Fibroblast of skin of left quadriceps (primary cell): ENCODE measurements around the gene TECPR2.

ENCODE experiments used
- DNase-seq, 2 experiments: peaks; one replicate each; pipeline ENCODE4 v3.0.0-alpha.2; 2013; ENCODE audit warnings: low read depth in 2 of 2

The TECPR2 gene

DNA sequence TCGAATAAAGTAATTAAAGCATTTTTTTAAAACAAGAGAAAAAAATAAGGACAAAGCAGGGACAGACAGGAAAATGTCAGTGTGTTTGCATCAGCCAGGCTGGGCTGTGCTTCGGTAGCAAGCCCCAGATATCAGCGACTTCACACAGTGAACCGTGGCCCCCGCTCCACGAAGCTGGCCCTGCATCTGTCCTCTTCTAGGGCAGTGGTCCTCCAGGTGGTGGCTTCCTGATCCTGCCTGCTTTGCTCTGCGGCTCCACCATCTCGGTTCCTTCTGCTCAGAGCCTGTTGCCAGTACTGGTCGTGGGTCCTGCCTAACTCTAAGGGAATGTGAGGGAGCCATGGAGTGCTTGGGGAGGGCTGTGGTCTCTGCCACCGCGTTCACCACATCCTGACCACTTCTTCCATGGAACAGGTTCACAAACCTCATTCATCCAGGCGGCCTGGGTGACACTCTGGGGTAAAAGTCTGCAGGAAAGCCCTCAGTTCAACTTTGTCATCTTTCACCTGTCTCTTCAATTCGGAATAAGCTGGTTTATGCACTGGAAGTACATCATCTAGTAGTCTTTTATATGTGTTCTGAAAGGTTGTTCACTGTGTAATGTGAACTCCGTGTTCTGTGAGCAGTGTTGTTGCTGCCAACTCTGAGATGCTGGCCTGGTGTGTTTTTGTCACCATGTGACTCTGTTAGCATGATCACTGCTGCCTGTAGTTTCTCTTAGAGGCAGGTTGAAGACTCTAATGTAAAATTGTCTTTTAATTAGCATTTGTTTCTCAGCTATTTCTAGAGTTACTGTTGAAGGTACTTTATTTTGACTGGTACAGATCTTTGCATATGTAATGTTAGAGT, 99.0 kb downstream of the TECPR2 start:
- DNase-seq, result no peak

DNA sequence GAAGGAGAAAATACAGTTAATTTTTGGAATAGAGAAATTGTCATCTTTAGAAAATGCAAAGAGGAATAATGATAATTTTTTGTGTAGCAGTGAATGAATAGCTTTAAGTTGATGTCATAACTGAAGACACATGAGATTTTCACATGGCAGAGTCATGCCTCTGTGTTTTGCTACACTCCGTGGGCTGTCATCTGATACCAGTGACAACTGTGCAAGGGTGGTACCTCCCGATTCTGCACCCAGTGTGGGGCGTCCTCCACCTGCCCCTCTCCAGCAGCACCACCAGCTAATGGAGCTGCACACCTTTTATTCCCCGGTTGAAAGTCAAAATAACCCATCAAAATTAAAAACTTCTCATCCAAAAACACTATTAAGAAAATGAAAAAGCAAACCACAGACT, 99.7 kb downstream of the TECPR2 start:
- no peak for DNase-seq

DNA sequence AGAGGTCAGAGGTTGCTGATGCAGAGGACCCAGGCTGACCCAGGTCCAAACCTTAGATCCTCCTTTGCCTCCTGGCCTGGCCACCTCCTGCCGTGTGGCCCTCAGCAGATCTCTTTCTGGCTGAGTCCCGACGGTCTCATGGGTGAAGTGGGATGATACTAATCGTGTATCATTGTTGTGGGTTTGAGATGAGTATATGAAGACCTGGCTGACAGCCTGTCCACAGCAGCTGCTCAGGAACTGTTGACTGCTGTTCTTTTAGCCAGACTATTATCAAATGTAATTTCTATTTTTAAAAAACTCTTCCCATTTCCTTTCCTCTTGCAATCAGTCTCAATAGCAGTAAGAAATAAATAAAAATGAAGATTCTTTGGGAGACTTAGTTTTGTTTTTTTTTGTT, 101.3 kb downstream of the TECPR2 start:
- DNase-seq, result no peak

DNA sequence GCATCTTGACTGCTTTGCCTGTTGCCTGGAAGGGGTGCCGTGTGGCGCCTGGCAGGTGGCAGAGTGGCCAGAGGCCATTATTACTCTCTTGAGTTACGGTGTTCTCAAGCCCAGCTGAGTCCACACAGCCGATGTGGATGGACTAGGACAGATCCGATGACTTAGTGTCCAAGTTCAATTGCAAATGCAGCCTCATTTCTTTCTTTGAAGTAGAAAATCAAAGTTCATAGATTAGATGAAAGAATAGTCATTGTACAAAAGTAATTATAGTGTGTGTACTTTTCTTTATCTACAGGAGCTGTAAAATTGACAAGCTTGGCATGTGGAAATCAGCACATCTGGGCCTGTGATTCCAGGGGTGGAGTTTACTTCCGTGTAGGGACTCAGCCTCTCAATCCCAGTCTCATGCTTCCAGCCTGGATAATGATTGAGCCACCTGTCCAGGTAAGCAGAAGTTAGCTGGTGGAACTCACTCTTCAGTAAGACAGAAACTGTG, 102.2 kb downstream of the TECPR2 start:
- no peak for DNase-seq

DNA sequence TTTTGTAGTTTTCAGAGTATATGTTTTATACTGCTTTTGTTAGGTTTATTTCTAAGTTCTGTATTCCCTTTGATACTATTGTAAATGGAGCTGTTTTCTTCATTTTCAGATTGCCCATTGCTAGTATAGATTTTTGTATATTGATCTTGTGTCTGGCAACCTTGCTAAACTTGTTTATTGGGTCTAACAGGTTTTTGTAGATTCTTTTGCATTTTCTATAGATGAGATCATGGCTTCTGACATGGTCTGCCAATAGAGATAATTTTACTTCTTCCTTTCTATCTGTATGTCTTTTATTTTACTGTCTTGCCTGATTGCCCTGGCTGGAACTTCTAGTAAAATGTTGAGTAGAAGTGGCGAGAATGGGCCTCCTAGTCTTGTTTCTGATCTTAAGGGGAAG, 106.5 kb downstream of the TECPR2 start:
- DNase-seq, result no peak

DNA sequence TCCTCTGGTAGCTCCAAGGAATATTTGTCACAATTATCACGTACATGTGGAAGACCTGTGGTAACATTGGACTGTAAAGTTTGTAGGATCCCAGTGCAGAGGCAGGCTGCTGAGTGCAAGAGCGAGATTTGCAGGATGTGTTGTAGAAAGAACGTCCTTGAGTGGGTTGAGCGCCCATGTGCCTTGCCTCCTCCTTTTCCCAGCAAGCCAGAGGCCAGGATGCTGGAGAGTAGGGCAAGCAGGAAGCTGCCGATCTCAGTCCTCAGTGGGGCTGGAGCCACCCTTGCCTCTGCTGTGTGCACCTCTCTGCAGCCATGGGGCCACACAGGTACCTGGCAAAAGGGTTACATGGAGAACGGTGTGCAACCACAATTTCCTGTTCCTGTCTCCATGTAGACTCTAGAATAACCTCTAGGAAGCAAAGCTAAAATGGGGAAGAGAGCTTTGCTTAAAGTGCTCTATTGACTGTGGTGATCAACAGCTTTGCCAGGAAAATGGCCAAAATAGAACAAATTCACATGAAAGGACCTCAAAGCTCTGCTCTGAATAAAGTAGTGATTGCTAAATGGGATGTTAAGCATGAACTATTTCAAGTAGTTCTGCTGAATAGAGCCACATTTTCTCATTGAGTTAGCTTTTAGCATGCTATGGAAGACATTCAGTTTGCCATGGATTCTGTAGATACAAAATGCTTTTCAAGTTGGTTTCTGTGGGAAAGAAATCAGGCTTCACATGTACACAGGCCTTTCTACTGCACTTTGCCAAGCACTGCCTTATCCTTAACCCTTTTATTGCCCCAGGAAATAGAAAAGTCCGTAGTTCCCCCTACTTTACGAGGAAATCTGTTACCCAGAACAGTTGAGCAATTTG, 109.4 kb downstream of the TECPR2 start:
- no peak for DNase-seq

DNA sequence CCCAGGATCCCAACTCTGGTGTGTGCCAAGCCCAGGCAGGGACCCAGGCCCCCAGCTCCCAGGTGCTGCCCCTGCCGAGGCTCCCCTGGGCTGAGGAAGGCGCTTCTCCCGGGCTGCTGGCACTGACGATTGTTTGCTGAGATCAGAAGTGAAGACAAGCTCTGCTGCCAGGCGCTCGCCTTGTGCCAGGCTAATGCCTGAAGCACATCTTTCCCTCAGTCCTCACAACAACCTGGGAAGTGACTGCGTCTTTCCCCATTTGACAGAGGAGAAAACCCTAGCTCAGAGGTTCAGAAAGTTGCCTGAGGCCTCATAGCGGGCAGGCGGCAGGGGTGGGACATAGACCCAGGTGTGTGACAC, 110.0 kb downstream of the TECPR2 start:
- no peak for DNase-seq

DNA sequence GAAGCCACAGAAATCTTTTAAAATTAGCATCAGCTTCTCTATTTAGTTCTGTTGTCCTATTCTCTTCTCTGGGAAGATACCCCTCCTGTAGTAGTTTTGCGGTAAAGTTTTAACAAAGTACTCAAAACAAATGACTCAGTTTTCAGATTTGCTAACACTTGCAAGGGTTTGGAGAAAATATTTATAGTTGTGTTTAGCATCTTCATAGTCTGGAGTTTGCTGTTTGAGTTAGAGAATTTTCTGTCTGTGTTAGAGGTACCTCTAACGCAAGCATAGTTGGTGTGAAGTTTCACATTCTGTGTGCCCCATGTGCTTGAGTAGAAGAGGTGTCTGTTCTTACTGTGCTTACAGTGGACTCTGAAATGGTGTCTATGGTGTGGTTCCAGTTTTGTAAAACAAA, 110.8 kb downstream of the TECPR2 start:
- DNase-seq, result no peak

DNA sequence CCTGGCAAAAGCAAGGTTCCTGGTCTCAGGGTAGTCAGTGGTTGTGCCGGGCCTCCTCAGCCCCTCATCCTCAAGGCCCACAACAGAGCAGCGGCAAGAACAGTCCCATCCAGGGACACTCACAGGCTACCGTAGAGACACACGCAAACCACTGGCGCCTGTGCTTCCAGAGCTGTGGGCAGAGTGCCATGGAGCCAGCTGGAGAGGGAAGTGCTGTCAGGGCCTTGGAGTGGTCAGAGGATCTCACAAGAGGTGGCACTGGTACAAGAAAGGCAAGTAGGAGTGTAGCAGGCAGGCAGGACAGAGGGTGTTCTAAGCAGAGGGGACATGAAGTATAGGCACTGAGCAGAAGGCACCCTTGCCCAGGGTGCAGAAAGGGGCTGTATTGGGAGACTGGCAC, 112.2 kb downstream of the TECPR2 start:
- no peak for DNase-seq

DNA sequence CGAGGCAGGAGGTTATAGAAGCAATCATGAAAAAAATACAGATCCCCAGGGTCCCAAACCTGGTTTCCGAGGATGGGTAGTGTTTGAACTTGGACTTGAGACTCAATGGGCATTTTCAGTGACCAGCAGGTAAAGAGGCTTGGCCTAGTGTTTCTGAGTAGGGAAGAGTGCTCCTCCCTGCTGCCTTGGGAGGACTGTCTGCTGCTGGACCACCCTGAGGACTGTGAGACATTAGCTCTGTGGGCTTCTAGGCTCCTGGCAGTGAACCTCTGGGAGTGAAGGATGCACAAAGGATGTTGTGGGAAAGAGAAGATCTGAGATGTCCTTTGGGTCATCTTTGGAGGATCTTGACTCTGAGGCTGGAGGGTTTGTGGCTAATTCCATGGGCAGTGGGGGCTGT, 116.4 kb downstream of the TECPR2 start:
- no peak for DNase-seq

DNA sequence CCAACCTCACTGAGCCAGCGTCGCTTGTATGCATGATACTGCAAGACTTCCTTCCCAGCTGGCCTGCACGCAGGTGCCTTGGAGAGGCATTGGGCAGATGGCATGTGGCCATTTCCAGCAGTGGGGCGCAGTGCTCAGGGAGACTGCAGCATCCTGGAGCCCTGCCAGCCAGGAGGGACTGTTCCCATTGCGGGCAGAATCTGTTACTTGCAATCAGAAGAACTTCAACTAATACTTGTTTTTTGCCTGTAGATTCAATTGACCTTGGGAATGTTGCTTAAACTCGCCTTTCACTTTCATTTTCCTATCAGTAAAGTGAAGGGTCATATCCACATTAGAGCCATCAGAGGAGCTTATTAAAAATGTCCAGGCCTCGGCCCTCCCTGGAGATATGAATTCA, 117.0 kb downstream of the TECPR2 start:
- no peak for DNase-seq

DNA sequence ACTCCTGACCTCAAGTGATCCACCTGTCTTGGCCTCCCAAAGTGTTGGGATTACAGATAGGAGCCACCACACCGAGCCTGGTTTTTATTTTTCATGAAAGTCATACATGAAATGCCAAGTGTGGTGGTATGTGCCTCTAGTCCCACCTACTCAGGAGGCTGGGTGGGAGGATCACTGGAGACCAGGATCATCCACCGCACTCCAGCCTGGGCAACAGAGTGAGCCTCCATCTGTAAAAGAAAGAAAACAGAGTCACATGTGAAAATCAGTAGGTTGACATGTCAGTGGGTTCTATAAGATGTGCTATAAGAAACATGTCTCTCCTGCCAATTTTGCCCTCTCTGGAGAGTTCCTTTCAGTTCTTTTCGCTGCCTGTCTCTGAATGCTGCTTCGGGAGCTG, 118.6 kb downstream of the TECPR2 start:
- no peak for DNase-seq

DNA sequence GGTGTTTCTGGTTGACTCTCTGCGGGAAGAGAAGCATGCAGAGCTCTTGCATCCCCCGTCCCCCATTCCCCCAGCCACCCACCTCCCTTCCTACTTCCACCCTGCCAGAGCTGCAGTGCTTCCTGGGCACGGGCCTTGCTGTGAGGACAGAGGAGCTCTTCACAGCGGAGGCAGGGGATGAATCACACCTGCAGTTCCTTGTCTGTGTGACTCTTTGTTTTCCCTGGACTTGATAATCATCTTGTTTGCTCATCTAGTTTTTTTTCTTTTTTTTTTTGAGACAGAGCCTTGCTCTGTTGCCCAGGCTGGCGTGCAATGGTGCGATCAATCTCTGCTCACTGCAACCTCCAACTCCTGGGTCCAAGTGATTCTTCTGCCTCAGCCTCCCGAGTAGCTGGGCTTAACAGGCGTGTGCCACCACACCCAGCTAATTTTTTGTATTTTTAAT, 119.1 kb downstream of the TECPR2 start:
- no peak for DNase-seq

DNA sequence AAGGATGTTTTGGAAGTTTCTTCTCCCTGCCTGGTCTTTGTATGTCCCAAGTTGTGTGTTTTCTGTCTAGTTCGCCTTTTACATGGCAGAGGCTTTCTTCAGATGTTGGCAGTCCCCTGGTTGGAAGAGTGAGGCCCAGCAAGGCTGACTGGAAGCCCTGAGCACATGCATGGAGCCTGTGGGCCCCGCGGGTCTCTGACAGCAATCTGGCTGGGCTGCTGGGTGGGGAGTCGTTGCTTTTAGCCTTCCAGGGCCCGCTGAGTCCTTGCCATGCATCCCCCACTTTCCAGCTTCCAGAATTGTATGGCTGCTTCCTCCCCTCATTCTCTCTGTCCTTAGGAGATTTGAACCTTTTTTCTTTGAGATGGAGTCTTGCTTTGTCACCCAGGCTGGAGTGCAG, 121.6 kb downstream of the TECPR2 start:
- DNase-seq, result no peak

DNA sequence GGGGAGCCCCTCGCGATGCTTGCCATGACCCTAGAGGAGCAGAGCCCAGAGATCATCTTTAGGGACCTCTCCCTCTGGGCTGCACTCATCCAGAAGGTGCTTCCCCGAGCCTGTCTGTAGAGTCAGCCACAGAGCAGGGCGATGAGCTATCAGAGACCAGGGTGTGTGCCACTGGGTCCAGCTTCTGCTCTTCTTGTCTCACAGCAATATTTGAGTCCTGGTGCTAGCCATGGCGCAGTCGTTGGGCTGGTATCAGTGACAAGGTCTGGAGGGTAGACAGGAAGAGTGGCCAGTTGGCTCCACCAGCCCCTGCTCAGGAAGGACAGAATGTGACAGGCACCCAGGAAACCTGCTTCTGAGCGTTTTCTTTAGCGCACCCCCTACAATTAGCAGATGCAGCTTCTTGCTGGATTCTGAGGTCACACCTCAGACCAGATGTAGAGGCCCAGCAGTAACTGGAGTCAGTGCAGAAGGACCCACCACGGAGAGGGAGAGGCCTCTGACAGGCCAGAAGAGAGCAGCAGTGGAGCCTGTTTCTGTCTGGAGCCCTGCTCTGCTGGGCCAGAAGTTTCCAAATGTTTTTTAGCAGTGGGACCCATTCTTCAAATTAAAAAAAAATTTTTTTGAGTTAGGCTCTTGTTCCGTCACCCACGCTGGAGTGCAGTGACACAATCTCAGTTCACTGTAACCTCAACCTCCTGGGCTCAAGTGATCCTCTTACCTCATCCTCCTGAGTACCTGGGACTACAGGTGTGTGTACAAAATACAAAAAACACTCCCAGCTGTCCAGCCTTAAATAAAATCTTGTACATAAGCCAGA, 123.2 kb downstream of the TECPR2 start:
- DNase-seq, result no peak

DNA sequence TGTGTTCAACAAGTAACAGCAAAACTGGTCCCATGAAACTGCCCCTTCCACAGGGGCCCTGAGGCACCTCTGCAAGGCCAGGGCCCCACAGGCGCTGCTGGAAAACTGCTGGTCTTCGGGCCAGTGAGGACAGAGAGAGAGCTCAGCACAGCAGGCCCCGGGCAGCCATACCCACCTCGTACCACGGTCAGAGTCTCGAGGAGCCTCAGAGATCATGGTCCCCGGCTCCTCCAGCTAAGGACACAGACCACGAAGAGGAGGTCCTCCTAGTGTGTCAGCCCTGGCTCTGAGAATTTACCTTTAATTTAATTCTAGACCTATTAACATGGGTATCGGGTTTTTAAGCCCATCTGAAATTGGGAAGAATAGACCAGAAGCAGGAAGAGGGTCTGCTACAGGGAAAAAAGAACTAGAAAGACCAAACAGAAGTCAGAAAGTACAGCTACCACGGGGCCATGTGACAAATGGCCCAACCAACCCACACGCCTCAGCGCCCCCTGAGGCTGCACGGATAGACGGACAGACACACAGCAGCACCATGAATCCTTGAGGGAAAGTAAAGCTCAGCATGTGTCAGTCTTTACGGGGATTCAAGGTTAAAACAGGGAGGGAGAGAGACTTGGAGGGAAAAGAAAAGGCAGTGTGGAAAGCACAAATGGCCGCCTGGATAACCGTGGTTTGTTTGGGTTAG, 123.9 kb downstream of the TECPR2 start:
- no peak for DNase-seq

DNA sequence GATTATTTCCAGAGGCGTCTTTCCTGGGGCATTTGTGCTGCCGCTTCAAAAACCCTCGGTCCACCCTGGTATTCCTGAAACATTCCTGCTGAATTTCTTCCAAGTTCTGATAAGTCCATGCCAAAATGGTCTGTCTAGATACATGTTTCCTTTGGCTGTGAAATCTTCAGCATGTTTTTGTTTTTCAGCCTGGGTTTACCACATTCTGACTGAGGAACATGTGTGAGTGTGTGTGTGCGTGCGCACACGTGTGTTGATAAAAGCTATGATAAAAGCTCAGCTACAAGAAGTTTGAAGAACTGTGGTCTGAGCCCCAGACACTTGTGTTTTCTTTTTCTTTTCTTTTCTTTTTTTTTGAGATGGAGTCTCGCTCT, 124.5 kb downstream of the TECPR2 start:
- no peak for DNase-seq

DNA sequence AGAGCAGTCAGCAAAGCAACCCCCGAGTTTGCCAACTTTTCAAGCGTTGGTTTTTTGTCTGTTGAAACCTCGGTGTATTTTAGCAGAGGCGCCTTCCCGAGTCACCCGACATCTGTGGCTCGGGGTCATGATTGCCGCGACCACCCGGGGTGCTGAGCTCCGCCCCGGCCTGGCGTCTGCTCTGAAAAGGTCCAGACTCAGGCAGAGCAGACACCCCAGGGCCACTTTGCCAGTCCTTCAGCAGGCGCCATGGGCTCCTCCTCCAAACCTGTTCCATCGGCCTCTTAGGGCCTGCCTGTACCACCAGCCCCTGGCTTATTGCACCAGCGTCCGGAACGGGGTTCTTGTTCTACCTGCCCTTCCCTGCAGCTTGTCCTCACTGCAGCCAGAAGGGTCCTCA, 127.7 kb downstream of the TECPR2 start:
- DNase-seq, result no peak

DNA sequence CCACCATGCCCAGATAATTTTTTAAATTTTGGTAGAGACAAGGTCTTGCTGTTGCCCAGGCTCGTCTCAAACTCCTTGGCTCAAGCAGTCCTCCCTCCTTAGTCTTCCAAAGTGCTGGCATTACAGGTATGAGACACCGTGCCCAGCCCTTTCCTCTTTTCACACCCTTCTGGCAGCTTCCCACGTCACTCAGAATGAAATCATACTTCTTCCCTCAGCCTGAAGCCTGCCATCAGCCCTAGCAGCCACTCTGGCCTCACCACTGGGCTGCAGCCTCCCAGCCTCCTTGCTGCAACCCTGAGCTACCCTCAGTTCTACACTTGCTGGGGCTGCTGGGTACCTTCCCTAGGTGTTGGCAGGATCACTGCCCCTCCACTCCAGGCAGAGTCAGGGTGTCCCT, 128.6 kb downstream of the TECPR2 start:
- DNase-seq, result no peak

DNA sequence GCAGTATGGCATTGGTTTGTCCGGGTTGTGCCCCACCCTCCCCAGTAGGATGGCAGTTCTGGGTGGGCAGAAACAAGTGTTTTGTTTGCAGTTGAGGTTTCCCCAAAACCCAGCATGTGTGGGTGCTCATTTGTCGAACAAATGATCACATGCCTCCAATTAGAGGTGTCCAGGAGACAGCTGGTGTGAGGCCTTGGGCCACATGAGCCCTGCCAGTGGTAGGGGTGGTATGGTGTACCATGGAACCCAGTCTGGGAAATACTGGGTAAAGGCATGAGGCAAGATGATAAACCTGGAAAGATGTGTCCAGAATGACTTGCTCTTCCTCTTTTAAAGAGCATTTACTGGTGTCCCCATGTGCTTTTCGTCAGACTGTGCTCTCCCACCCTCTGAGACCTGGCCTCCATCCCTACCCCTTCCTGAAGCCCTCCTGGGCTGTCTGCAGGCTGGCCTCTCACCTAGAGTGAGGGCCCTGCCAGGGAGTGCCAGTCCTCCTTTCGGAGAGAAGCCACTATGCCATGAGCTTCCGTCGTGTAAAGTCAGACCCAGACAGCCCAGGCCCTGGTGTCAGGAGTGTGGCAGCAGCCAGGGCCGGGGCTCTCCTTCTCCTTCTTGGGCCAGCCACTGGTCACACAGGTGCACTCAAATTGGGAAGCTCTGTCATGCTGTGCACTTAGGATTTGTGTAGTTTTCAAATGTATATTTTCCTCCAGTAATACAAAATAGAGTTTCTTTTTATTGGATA, 129.2 kb downstream of the TECPR2 start:
- no peak for DNase-seq

DNA sequence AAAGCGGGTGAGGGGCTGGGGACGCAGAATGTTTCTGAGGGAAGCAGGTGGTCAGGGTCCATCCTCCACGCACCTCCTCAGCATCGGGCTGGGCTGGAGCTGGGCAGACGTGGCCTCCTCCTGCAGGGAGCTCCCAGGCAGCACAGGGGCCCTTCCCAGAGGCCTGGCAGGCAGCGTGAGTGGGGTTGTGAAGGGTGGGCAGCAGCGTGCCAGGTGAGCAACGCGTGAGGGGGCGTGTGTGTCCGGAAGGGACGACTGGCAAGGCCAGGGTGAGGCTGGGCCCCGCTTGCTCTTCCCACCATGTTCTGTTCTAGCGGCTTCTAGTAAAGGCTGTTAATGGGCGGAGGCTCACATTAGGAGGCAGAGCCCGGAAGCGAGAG, 129.8 kb downstream of the TECPR2 start:
- no peak for DNase-seq
